ENCODE data around the gene RBMS3.
"Not testable (repeated sequence)": the region's sequence is repeated elsewhere in the genome, so short reads cannot be mapped to it uniquely, and the experiment has no call there.

RBMS3 gene

DNA sequence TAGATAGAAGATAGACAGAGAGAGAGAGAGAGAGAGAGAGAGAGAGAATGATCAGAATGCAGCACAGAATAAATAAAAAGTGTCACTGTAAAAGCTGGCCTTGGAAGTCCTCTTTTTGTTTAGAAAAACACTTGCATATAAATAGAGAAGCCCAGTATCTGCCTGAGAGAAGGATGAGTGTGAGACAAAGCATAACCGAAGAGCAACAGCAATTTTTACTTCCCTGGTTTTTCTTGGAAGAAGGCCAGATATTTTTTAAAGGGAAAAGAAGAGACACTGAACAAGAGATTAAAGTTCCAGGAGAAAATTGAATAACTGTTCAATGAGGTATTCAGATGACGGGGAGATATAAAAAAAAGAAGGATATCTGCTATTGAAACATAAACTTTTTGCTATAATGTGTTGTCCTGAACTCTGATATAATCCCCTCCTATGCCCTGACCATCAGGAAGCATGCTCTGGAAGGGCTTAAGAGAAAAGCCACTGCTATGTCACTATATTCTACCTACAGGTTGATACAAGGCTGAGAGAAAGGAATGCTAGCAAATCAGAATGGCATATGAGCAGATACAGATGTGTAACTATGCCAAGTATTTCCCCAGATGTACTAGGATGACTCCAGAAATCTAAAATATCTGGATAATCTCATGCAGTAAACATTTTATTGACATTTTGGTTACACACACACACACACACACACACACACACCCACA, 358.9 kb downstream of the RBMS3 start:
- DNase-seq, result no peak

DNA sequence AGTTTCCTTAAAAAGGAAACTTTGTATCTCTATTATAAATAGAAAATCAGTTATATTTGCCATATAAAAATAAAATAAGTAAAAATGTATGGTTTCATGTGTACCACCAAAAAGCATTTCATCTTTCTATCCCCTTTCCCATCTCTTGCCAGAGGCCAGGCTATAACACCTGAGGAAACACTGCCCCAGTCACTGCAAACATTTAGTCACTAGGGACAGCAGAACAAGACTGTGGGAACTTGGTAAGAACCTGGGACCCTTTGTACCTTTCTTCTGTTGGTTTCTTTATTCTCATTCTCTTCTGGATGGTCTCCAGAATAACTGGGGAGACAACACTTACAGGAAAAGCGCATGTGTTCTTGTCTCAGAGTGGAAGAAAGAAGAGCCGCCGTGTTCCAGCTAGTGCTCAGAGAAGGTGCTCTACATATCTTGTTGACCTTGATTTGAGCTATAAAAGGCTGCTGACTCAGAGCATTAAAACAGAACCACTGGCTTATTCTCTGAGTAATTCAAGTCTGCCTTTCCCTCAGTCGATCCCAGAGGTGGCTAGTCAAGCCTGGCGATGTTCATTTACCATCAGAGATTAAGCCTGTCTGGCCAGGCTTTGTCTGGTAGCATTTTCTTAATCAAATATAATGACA, 361.6 kb downstream of the RBMS3 start:
- DNase-seq, result no peak

DNA sequence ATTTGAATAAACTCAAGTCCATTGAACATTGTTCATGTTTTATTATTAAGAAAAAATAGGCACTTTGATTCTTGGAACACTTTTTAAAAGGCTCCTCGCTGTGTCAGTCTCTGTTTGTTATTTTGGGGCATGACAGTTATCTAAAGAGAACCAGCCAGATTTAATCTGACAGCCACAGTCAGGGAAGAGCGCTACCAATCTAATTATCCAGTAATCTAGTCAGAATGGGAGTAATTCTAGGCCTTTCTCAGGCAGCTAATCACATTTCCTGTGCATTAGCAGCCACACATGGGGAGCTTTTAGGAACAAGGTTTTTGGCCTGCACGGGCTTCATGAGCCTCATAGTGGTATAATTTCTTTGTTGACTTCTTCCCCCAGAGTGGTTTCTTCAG, 362.2 kb downstream of the RBMS3 start:
- no peak for DNase-seq

DNA sequence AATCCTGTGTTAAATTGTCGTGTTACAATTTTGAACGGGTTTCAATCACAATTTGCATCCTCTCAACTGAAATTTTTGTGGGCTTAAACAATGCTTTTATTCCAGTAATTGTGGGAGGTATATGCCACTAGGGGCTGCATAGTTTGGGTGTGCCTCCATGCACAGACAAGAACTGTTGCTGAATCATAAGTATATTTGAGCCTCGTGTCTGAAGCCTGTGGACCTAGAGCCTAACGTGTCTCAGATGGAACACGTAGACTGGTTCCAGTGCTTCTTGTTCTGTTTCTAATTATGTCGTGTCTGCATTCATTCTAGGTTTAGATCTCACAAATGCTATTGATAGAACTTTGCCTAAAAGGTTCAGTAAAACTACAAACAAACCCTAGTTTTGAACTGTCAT, 363.4 kb downstream of the RBMS3 start:
- DNase-seq, result no peak

DNA sequence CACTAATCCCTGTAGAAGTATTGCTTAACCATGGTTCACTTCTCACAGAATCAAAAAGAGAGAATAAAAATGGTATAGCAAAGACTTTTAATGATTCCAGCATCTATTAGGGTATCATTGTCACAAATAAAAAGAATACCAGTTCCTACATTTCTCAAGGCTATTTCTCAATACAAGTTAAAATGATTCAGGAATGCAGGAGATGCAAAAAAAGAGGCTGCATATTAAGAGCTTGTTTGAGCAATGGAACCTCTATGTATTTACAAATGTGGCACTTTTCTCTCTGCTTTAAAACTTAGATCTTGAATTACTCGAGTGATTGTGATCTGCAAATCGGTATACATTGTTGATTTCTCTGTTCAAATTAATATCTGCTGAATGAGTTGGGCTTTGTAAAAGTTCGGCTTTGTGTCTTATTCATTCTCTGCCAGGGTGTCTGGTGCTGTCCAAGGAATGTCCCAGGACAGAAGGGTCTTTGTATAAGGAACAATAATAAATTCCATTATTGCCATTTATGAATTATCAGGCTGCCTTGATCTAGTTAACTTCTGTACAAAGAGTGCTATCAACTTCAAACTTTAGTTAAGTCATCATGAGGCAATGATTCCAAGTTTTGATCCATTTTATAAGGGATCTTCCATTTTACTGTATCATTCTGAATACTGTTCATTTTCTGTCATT, 364.2 kb downstream of the RBMS3 start:
- DNase-seq, result no peak

DNA sequence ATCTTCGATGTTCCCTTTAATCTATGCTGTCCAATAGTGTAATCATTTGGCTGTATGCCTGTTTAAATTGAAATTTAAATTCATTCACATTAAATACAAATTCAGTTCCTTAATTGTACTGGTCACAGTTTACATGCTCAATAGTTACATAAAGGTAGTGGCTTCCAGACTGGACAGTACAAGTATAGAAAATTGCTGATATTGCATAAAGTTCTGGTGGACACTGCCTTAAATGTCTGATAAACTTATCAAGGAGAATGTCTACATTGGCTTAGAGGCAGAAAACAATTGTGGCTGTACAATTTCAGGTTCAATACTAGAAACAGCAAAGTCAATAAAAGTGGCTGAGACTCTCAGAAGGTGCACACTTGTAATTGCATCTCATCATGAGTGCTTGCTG, 365.2 kb downstream of the RBMS3 start:
- DNase-seq, result no peak

DNA sequence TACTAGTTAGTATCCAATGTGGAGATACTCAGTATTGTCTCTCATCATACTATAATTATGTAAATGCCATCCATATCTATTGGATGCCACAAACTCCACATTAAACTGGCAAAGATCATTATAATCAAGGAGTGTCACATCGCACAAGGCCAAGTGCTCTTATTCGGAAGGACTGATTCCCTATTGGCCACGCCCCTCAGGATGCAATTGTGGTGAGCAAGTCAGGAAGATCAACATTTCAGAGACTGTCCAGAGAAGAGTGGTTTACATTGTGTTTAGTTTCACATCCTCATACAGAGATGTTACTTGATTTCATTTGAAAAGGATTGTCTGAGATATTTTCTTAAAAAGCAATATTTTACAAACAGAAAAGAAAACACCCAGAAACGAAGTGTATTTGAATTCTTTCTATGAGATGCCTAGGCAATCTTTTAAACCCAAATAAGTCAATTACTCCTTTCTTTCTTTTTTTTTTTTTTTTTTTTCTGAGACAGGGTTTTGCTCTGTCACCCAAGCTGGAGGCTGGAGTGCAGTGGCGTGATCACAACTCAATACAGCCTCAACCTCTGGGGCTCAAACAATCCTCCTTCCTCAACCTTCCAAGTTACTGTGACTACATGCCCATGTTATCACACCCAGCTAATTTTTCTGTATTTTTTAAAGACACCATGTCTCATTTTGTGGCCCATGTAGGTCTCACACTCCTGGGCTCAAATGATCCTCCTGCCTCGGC, 369.1 kb downstream of the RBMS3 start:
- no peak for DNase-seq

DNA sequence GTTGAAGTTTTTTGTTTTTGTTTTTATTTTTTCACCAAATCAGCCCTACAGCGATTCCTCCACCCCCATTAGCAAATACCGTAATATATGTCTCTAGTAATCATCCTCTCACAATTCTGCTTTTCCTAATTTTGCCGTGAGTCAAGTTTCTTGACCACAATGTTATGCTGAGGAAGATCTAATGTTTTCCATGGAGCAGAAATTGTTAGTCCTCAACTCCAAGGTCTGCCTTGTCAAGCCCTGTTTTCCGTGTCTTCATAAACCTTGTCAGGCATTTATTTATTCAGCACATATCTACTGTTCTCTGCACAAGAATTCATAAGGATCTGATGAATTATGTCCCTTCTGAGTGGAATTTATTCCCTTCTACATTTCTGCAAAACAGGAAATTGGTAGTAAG, 372.8 kb downstream of the RBMS3 start:
- no peak for DNase-seq

DNA sequence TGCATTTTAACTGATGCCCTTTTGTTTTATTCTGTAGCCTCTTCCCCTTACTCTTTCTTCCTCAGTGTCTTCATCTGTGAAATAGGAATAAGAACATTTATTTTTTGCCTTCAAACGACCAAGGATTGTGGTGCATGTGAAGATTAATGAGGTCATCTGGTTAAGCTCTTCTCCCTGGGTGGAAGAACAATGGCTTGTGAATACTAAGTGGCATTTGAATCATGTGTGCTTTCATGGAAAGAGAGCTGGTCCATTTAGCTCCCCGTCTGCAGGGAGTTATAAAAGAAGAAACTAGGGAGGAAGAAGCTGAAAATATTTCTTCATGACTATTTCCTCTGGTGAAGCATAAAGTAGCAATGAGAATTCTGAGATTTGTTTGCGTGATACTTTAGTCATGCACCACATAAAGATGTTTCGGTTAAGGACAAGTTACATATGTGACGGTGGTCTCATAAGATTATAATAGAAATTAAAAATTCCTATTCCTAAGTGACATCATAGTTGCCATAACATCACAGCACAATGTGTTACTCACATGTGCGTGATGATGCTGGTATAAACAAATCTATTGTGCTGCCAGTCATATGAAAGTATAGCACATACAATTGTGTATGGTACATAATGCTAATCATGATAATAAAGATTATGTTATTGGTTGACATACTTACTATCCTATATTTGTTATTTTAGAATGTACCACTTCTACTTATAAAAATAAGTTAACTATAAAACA, 374.3 kb downstream of the RBMS3 start:
- no peak for DNase-seq

DNA sequence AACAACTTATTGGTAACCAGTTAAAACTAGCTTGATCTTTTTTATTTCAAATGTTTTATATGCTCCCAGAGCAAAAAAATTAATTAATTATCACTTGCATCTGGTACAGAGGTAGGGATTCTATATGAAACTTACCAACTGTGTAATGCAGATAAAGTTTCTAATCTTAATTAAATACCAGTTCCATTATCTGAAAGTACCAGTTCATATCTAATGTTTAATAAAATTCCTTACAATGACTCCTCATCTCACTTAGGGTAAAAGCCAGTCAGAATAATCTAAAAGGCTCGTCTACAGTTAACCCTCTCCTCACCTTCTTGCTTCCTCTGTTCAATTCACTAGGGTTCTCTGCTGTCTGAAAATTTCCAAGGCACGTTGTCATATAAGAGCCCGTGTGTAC, 384.8 kb downstream of the RBMS3 start:
- no peak for DNase-seq

DNA sequence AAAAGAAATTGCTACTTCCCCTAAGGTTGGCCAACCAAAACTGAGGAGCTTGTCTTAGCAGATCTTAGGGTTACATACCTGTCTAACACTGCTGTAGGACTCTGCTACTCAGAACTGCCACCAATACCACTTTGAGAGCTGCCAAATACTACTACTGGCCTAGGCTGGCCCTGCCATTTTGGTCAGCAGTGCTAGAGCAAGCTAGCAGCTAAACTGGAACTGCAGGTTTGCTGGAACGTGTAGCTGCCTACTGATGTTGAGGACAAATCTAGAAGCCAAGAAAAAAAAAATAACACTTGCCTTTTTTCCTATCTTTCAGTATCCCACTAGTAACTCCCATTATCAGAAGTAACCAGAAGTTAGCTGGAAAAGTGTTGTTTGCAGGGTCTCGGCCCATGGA, 387.4 kb downstream of the RBMS3 start:
- no peak for DNase-seq

DNA sequence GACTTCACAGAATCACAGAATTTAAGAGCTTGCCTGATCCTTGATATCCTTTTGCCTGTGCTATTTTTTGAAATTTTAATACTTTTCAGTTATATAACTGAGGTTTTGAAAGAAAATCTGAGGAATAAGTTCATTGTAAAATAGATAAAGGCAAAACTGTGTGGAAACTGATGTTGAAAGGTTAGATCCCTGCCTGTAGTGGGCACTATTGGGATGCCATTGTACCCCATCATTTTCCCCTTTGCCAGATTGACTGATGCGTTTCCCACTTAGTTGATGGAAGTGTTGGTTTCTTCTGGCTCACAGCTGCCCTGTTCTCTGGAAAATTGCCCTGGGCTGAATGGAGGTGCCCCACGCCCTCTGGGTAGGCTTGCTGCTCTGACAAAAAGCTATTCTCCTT, 387.9 kb downstream of the RBMS3 start:
- DNase-seq, result no peak

DNA sequence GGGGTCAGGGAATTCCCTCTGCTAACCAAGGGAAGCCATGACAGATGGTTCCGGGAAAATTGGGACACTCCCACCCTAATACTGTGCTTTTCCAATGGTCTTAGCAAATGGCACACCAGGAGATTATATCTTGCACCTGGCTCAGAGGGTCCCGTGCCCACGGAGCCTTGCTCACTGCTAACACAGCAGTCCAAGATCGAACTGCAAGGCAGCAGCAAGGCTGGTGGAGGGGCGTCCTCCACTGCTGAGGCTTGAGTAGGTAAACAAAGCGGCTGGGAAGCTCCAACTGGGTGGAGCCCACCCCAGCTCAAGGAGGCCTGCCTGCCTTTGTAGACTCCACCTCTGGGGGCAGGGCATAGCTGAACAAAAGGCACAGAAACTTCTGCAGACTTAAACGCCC, 389.6 kb downstream of the RBMS3 start:
- DNase-seq, result not testable (repeated sequence)

DNA sequence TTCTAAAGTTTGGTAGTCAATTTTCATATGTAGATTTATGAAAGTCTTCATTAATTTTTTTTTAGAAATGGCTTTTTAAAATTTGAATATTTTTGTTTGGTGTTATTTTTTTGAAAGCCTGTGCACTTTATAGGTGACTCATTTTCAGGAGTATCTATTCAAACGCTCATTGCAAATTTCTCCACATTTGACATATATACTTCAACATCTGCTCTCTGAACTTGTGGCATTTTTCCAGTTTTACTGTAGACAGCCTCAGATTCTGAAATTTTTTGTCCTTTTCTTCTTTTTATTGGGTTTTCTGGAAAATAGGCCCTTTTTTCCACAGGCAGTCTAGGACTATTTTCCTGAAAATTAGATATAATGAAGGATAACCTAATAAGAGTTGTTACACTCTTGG, 396.6 kb downstream of the RBMS3 start:
- no peak for DNase-seq

DNA sequence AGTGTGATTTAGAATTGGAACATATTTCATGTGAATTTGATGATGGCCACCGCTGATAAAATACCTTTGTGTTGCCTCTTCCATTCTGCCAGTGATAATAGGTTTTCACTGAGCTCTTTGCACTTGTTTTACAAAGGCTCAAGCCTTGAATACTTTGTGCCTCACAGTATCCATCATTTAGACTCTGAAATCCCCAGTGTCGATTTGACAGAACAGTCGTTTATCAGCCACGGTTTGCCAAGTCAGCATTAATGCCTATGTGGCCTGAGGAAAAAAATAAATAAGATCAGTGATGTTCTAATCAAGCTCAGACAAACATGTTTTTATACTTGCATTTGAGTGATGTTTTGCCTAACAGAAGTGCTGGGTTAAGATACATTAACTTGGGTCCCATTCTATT, 399.1 kb downstream of the RBMS3 start:
- DNase-seq, result no peak

DNA sequence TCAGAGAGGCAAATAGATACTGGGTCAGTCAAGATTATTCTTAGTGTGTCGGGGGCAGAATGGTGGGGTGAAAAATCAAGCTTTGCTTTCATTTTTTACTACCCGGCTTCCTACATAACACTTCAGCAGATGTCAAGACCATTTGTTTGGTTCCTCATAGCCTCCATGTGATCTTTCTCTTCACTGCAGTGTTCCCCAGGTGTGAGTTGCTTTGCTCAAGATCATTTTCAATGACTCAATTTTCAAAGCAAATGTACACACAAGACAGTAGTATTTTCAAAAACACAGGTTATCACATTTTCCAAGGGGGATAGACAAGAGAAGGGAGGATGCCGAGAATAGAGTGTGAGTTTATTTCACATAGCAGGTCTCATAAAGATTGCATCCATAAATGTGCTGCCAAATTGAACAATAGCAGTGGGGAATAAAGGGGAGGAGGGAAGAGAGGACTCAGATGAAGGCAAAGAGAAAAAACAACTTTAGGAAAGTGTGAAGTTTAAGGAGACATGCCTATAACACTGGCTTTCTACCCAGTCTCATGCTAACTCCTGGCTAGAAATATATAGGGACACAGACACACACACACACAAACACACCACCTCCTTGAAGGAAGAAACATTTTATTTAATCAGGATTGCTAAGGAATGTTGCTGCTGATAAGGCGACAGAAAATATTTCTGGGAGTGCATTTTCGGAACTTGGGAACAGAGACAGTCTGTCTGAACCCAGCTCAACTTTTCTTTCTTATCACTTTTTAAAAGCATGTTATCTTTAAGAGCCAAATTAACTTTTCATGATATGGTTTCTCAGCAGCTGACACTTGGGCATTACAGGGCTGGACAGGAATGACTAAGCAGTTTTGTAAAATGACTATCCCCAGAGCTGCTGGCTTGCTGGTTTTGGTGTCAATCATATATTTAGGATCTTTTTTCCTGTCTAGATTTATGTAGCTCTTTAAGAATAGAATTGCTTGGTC, 402.4 kb downstream of the RBMS3 start:
- DNase-seq, result no peak

DNA sequence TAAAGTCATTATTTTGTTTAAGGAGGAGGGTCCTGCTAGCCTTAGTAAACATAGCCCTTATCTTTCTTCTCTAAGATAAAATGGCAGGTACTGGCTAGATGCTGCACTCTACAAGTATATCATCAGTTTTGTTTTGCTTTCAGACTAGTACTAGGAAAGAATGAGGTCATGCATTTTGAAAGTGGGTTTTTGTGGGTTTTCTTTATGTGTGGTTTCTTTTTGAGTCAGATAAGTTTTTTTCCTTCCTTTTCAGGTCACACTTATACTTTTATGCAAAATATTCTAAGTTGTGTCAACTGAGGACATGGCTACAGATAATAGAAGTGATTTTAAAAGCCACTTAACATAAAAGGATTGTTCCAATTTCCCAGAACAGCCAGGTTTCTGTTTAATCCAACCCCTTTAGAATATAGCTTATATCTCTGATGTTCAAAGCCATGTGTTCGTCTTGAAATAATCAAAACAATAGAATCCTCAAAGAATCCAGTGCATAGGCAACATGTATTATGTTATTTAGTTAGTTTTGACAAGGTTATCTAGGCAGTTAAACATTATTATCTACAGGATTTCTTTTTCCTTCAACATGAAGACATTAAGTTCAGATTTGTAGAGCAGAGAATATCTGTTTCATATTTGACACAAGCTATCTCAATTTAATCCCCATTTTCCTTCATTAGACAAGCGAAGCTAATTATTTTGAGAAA, 406.2 kb downstream of the RBMS3 start:
- DNase-seq, result no peak

DNA sequence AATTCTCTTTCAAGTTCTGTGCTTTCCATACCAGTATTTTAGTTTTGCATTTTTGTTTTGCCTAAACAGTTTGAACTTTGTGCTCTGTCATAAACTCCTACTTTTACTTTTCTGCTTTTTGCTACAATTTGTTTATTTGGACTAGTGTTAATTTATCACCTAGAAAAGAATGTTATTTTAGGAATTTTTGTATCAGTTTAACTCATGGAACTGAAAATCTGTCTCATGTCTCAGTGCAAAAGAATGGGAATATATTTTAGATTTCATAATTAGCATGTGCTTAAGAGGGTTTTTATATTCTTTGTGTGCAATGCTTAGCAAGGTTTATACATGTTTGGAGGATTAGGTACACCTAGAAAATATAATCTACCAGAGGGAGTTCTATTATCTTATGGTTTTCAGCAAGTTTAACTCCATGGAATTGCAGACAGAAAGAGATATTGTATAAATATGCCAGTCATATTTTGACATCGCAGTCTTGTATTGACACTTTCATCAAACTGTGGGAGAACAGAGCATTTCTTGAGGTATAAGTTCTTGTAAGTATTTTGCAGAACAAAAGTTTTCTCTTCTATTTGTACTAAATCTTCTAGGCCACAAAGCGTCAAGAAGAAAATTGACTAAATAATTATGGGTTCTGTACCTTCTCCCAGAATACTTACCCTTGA, 409.9 kb downstream of the RBMS3 start:
- no peak for DNase-seq

DNA sequence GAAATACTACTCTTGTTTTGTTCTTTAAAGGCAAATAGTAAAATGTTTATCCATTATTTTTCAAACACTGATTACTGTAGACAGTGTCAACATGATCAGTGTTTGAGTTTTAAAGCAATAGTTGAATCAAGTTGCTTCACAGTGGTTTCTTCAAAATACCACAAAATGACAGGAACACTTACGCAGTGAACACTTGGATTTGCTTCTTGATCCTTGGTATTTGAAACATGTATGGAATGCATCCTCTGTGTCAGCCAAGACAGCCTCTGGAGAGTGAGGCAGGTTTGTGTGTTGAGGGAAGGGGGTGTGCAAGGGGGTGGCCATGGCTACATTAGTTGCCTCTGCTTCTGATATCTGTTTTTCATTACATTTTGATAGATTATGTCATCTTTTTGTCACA, 413.0 kb downstream of the RBMS3 start:
- no peak for DNase-seq

DNA sequence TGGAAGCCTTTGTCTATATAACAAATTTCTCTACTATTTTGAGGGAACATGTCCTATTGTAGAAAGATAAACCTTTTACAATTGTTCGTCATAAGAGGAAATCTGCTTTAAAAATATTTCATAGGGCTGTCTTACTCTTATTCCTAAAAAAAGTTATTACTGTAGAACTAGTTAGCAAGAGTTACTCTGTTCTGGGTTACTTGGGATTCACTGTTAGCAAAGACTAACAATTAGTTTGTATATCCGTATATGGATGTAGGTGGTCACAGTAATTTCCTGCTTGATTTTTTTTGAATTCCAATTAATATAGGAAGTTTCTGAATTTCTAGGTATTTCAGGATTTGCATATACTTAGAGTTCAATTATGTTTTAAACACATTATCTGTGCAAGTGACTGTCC, 413.5 kb downstream of the RBMS3 start:
- no peak for DNase-seq

DNA sequence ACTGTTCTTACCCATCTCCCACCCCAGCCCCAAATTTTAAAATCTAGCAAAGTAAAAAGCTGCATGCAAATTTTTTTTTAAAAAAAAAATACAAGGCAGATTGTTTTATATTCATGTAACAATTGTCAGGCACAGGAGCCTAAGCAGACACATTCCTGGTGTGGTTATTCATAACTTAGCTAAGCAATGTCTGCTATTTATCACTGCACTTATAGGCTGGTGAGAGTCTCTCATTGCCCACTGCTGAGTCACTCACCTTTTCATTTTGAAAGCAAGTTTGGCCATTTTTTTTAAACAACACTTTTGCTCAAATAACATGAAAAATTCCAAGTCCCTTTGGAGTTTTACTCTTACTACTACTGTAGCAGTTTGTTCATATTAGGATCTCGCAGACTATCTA, 413.9 kb downstream of the RBMS3 start:
- DNase-seq, result no peak

All from CD4-positive, alpha-beta T cell treated with Interleukin-17A for 4 hours (primary cell).